Neural progenitor cell (in vitro differentiated cells): Measurements from ENCODE around the gene TRUB1. TPM values are rescaled to one million over a fixed set of nuclear protein-coding genes. Genes with fewer than 3 reads are reported as not detected.

Experiments
- DNase-seq: peaks from one replicate; pipeline ENCODE4 v3.0.0-alpha.2; 2016; ENCODE audit warnings: low spot score
- H2AFZ ChIP-seq: fragments of 200-600 bp; sonication (generic); replicated peaks from 2 replicates; pipeline ENCODE4 v1.6.1; 2016; ENCODE audit warnings: antibody characterized with exemption
- H3F3A ChIP-seq: fragments of 200-600 bp; sonication (generic); 2 replicates; pipeline ENCODE4 v1.6.1; 2016; ENCODE audit warnings: antibody characterized with exemption, low read depth
- H3K27ac ChIP-seq: fragments of 200-600 bp; sonication (generic); 2 replicates; pipeline ENCODE4 v1.5.1; 2016; ENCODE audit warnings: mild to moderate bottlenecking
- H3K27me3 ChIP-seq: fragments of 200-600 bp; sonication (generic); 2 replicates; pipeline ENCODE4 v1.6.1; 2016; ENCODE audit warnings: mild to moderate bottlenecking, moderate library complexity
- H3K36me3 ChIP-seq: fragments of 200-600 bp; sonication (generic); 2 replicates; pipeline ENCODE4 v1.5.1; 2016
- H3K4me1 ChIP-seq: fragments of 200-600 bp; sonication (generic); 2 replicates; pipeline ENCODE4 v1.6.1; 2016; ENCODE audit warnings: mixed run types
- H3K4me2 ChIP-seq: fragments of 200-600 bp; sonication (generic); 2 replicates; pipeline ENCODE4 v1.6.1; 2016
- H3K4me3 ChIP-seq: fragments of 200-600 bp; sonication (generic); 2 replicates; pipeline ENCODE4 v1.5.1; 2016
- H3K79me2 ChIP-seq: fragments of 200-600 bp; sonication (generic); 2 replicates; pipeline ENCODE4 v1.6.1; 2016; ENCODE audit warnings: low read depth
- H3K9ac ChIP-seq: fragments of 200-600 bp; sonication (generic); 2 replicates; pipeline ENCODE4 v1.6.1; 2016
- H3K9me3 ChIP-seq: fragments of 200-600 bp; sonication (generic); 2 replicates; pipeline ENCODE4 v1.5.1; 2016; ENCODE audit warnings: low read depth
- H4K20me1 ChIP-seq: fragments of 200-600 bp; sonication (generic); 2 replicates; pipeline ENCODE4 v1.6.1; 2016; ENCODE audit warnings: low read depth
- H3K27ac Mint-ChIP-seq: 3 replicates; pipeline ENCODE4 v1.8.0; 2021; ENCODE audit warnings: mixed read lengths
- H3K27me3 Mint-ChIP-seq: 2 replicates; pipeline ENCODE4 v1.8.0; 2022; ENCODE audit warnings: low read depth, mild to moderate bottlenecking, inconsistent platforms, moderate library complexity, mixed read lengths; ENCODE audit not compliant: insufficient read depth
- H3K36me3 Mint-ChIP-seq: 3 replicates; pipeline ENCODE4 v1.8.0; 2021; ENCODE audit warnings: mixed read lengths
- H3K4me1 Mint-ChIP-seq: 3 replicates; pipeline ENCODE4 v1.8.0; 2021; ENCODE audit warnings: mixed read lengths
- H3K4me3 Mint-ChIP-seq: 3 replicates; pipeline ENCODE4 v1.8.0; 2021; ENCODE audit warnings: mild to moderate bottlenecking, moderate library complexity, mixed read lengths
- H3K9me3 Mint-ChIP-seq: 3 replicates; pipeline ENCODE4 v1.8.0; 2020; ENCODE audit warnings: mixed read lengths
- CTCF ChIP-seq: fragments of 200-600 bp; sonication (generic); IDR thresholded peaks from 2 replicates; pipeline ENCODE4 v1.5.1; 2017; ENCODE audit warnings: antibody characterized with exemption, mild to moderate bottlenecking
- EZH2 ChIP-seq: fragments of 200-600 bp; sonication (generic); IDR thresholded peaks from 2 replicates; pipeline ENCODE4 v1.6.1; 2017; ENCODE audit warnings: antibody characterized with exemption, mild to moderate bottlenecking, moderate library complexity
- EZH2phosphoT487 ChIP-seq: fragments of 200-600 bp; sonication (generic); IDR thresholded peaks from 2 replicates; pipeline ENCODE4 v1.6.1; 2017; ENCODE audit warnings: antibody characterized with exemption
- total RNA-seq: library from RNA; depleted of rRNA; stranded (reverse); fragments of >200 nt; gene quantifications from 2 replicates; pipeline ENCODE4 v1.2.3, GENCODE V29; 2015; ENCODE audit warnings: low replicate concordance

The TRUB1 gene
- total RNA-seq, 1 donor from 2014 or later = 41.9 TPM

DNA sequence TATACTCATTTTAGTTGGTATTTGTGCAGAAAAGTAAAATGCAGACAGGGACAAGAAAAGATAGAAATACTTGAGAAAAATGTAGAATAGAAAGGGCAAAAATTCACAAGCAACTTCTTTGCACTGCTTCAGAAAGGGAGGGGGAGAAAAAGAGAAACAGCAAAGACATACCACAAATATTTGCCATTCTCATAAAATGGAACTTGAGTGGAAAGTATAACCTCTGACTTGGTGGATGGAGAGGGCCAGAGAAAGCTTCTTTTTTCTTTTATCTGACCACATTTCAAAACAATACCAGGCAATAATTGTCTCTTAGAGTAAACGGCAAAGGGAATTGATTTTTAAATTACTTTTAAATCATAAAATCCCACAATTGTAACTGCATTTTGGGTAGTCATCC lies 35.8 kb upstream of the TRUB1 start:
- Histone ChIP-seq H3K4me2 (no peak overlapping the region), H2AFZ (no peak overlapping the region), H3K27ac (no peak overlapping the region), H3K9me3 (no peaks in the 10 kb centered on the region), H4K20me1 (no peaks in the 10 kb centered on the region), H3K4me3 (no peak overlapping the region), H3K27me3 (no peaks in the 10 kb centered on the region), H3K36me3 (no peaks in the 10 kb centered on the region), H3K79me2 (no peaks in the 10 kb centered on the region), H3F3A (peaks cover 7% of the 10 kb centered on the region), H3K4me1 (peaks cover 11% of the 10 kb centered on the region), H3K9ac (no peak overlapping the region)
- no peak overlapping the region for H3K27ac Mint-ChIP-seq
- no peak for DNase-seq
- H3K4me3 Mint-ChIP-seq = no peak overlapping the region
- H3K27me3 Mint-ChIP-seq = peaks cover 2% of the 10 kb centered on the region
- peaks cover 15% of the 10 kb centered on the region for H3K4me1 Mint-ChIP-seq
- no peak for TF ChIP-seq EZH2phosphoT487
- no peak for TF ChIP-seq CTCF
- no peak for TF ChIP-seq EZH2
- H3K9me3 Mint-ChIP-seq = no peaks in the 10 kb centered on the region
- no peaks in the 10 kb centered on the region for H3K36me3 Mint-ChIP-seq

DNA sequence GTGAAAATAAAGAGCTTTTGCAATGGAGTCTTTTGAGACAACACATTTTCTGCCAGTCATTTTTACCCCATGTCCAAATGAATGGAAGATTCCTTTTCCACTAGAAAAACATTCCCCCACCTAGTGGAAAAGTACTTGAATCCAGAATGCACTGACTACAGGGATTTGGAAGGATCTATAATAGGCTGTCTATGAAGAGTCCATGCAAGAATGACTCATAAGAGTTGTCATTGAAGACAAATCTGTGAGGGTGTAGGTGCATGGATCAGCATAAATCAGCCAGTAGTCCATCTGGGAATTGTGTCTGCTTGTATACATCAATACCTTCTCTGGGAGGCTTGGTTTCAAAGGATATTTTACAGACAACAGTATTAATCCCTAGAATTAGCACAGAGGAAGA lies 32.5 kb upstream of the TRUB1 start:
- no peaks in the 10 kb centered on the region for H3K9me3 ChIP-seq
- DNase-seq = peak; percentile 11
- H3K79me2 ChIP-seq = no peaks in the 10 kb centered on the region
- peak overlapping the region; percentile 32 for H3K4me2 ChIP-seq
- peaks cover 13% of the 10 kb centered on the region for H3K4me1 Mint-ChIP-seq
- no peaks in the 10 kb centered on the region for H3K36me3 ChIP-seq
- H4K20me1 ChIP-seq = no peaks in the 10 kb centered on the region
- no peak overlapping the region for H3K27ac ChIP-seq
- no peaks in the 10 kb centered on the region for H3K9me3 Mint-ChIP-seq
- no peak overlapping the region for H3K4me3 Mint-ChIP-seq
- peaks cover 7% of the 10 kb centered on the region for H3F3A ChIP-seq
- TF ChIP-seq EZH2 (no peak), EZH2phosphoT487 (no peak), CTCF (no peak)
- no peak overlapping the region for H3K9ac ChIP-seq
- peaks cover 11% of the 10 kb centered on the region for H3K4me1 ChIP-seq
- no peak overlapping the region for H2AFZ ChIP-seq
- no peaks in the 10 kb centered on the region for H3K27me3 ChIP-seq
- H3K4me3 ChIP-seq = no peak overlapping the region
- H3K27ac Mint-ChIP-seq = no peak overlapping the region
- peaks cover 2% of the 10 kb centered on the region for H3K27me3 Mint-ChIP-seq
- no peaks in the 10 kb centered on the region for H3K36me3 Mint-ChIP-seq

GRCh38 chr10:114906981-114907380 lies 31.0 kb upstream of the TRUB1 start:
- Histone ChIP-seq H2AFZ (no peak overlapping the region), H3F3A (peaks cover 15% of the 10 kb centered on the region), H3K9ac (no peak overlapping the region), H3K79me2 (no peaks in the 10 kb centered on the region), H4K20me1 (no peaks in the 10 kb centered on the region), H3K4me3 (no peak overlapping the region), H3K27me3 (no peaks in the 10 kb centered on the region), H3K4me1 (peaks cover 22% of the 10 kb centered on the region), H3K4me2 (no peak overlapping the region), H3K9me3 (no peaks in the 10 kb centered on the region), H3K27ac (no peak overlapping the region), H3K36me3 (no peaks in the 10 kb centered on the region)
- no peak for DNase-seq
- H3K4me1 Mint-ChIP-seq = peaks cover 12% of the 10 kb centered on the region
- no peak overlapping the region for H3K27ac Mint-ChIP-seq
- peaks cover 2% of the 10 kb centered on the region for H3K27me3 Mint-ChIP-seq
- no peak overlapping the region for H3K4me3 Mint-ChIP-seq
- no peaks in the 10 kb centered on the region for H3K9me3 Mint-ChIP-seq
- no peak for TF ChIP-seq EZH2
- TF ChIP-seq EZH2phosphoT487 = no peak
- TF ChIP-seq CTCF = no peak
- no peaks in the 10 kb centered on the region for H3K36me3 Mint-ChIP-seq
